HCT116 (cell line): ENCODE data around the gene CCDC117. TPM values are rescaled to one million over a fixed set of nuclear protein-coding genes. Genes with fewer than 3 reads are reported as not detected.

Source experiments
- ATAC-seq: fragments of 200-7000 bp; cut with Tn5 transposase; 2 replicates; pipeline ENCODE4 v1.9.1; 2020; ENCODE audit warnings: mild to moderate bottlenecking, moderate library complexity
- BruUV-seq: library from RNA; stranded (reverse); fragments of 400-500 nt; replicated peaks from 2 replicates; lab custom pipeline; 2021; lab: Mats Ljungman, UMichigan
- CTCF ChIA-PET: fragments of 300-600 bp; sonication (Branson Sonifier 250); formaldehyde crosslinking; loops from one replicate; lab custom pipeline; 2021; ENCODE audit warnings: antibody characterized with exemption; lab: Charles Lee
- POLR2A ChIA-PET: fragments of 300-600, 350-600 bp; sonication (Branson Sonifier 250); formaldehyde crosslinking; loops from one replicate; lab custom pipeline; 2021; ENCODE audit warnings: antibody characterized with exemption; lab: Charles Lee
- RAD21 ChIA-PET, 2 experiments: fragments of 300-600 bp; sonication (Branson Sonifier 250); formaldehyde crosslinking; loops; one replicate each; lab custom pipeline; 2023; ENCODE audit warnings: low total read pairs in 2 of 2; ENCODE audit not compliant: uncharacterized antibody in 2 of 2, unreplicated experiment in 2 of 2, low non-redundant PET in 1 of 2; lab: Charles Lee
- DNase-seq: peaks from one replicate; pipeline ENCODE4 v3.0.0-alpha.2; 2010; ENCODE audit warnings: low read depth, low spot score
- H2AFZ ChIP-seq: fragments of 200-600 bp; shearing (Covaris generic), sonication (generic); 2 replicates; pipeline ENCODE4 v1.6.1; 2017; ENCODE audit warnings: low read depth, mixed run types, mixed read lengths, antibody characterized with exemption, low read length; ENCODE audit not compliant: poor library complexity, severe bottlenecking
- H3K27ac ChIP-seq: 2 replicates; pipeline ENCODE4 v1.5.1; 2012; ENCODE audit warnings: low read depth, low read length
- H3K27me3 ChIP-seq: fragments of 200-600 bp; sonication (generic); 2 replicates; pipeline ENCODE4 v1.6.1; 2016; ENCODE audit warnings: mixed run types, low read length, mixed read lengths; ENCODE audit not compliant: insufficient read depth
- H3K36me3 ChIP-seq, 2 experiments: fragments of 200-500 bp in 1 of 2; fragments of 200-600 bp in 1 of 2; sonication (Bioruptor generic) in 1 of 2; sonication (generic) in 1 of 2; 2 replicates each; pipeline versions ENCODE4 v1.5.1 to v1.6.1; 2014 to 2016; ENCODE audit warnings: low read length in 2 of 2, inconsistent platforms in 1 of 2, mixed read lengths in 1 of 2, mixed run types in 1 of 2; ENCODE audit not compliant: insufficient read depth in 2 of 2, control insufficient read depth in 1 of 2
- H3K4me1 ChIP-seq, 2 experiments: fragments of 200-600 bp in 1 of 2; sonication (generic) in 1 of 2; 2 replicates each; pipeline versions ENCODE4 v1.5.1 to v1.6.1; 2012 to 2017; ENCODE audit warnings: low read length in 2 of 2, inconsistent platforms in 1 of 2, mild to moderate bottlenecking in 1 of 2, mixed read lengths in 1 of 2, mixed run types in 1 of 2, moderate library complexity in 1 of 2; ENCODE audit not compliant: insufficient read depth in 2 of 2, control insufficient read depth in 1 of 2
- H3K4me2 ChIP-seq: fragments of 200-600 bp; sonication (generic); 2 replicates; pipeline ENCODE4 v1.6.1; 2017; ENCODE audit warnings: mixed run types, low read length, mixed read lengths
- H3K4me3 ChIP-seq, 2 experiments: fragments of 200-600 bp in 1 of 2; sonication (generic) in 1 of 2; replicated peaks in 1 of 2; 2 replicates each; pipeline ENCODE4 v1.5.1; 2011 to 2016; ENCODE audit warnings: low read length in 2 of 2, control low read depth in 1 of 2, low read depth in 1 of 2, mild to moderate bottlenecking in 1 of 2, mixed read lengths in 1 of 2, mixed run types in 1 of 2
- H3K79me2 ChIP-seq: fragments of 200-600 bp; sonication (generic); 2 replicates; pipeline ENCODE4 v1.6.1; 2017; ENCODE audit warnings: mild to moderate bottlenecking, mixed run types, low read length, moderate library complexity, mixed read lengths; ENCODE audit not compliant: insufficient read depth
- H3K9ac ChIP-seq: fragments of 200-600 bp; sonication (generic); 2 replicates; pipeline ENCODE4 v1.6.1; 2016; ENCODE audit warnings: low read length, mixed read lengths
- H3K9me2 ChIP-seq: fragments of 200-600 bp; sonication (generic), shearing (Covaris generic); 2 replicates; pipeline ENCODE4 v1.6.1; 2017; ENCODE audit warnings: mixed run types, mild to moderate bottlenecking, moderate library complexity; ENCODE audit not compliant: insufficient read depth
- H3K9me3 ChIP-seq, 2 experiments: fragments of 200-500 bp in 1 of 2; fragments of 200-600 bp in 1 of 2; sonication (Bioruptor generic) in 1 of 2; sonication (generic) in 1 of 2; 2 replicates each; pipeline ENCODE4 v1.6.1; 2014 to 2017; ENCODE audit warnings: low read length in 2 of 2, mixed read lengths in 2 of 2, inconsistent platforms in 1 of 2, low read depth in 1 of 2, mild to moderate bottlenecking in 1 of 2, mixed run types in 1 of 2, moderate library complexity in 1 of 2; ENCODE audit not compliant: control insufficient read depth in 1 of 2, insufficient read depth in 1 of 2
- H4K20me1 ChIP-seq: fragments of 200-600 bp; sonication (generic), shearing (Covaris generic); 2 replicates; pipeline ENCODE4 v1.6.1; 2017; ENCODE audit warnings: mixed run types, mild to moderate bottlenecking, moderate library complexity; ENCODE audit not compliant: insufficient read depth
- CTCF ChIP-seq, 3 experiments: fragments of 200-600 bp in 1 of 3; sonication (generic) in 1 of 3; IDR thresholded peaks in 2 of 3; conservative IDR thresholded peaks in 1 of 3; 2 replicates each; pipeline ENCODE4 v1.5.1; 2012 to 2017; ENCODE audit warnings: low read depth in 2 of 3, low read length in 2 of 3, antibody characterized with exemption in 1 of 3, borderline replicate concordance in 1 of 3, control low read depth in 1 of 3, mild to moderate bottlenecking in 1 of 3, mixed read lengths in 1 of 3, mixed run types in 1 of 3, moderate library complexity in 1 of 3; ENCODE audit not compliant: insufficient read depth in 1 of 3
- EGR1 ChIP-seq: IDR thresholded peaks from 2 replicates; pipeline ENCODE4 v1.6.1; 2012; ENCODE audit warnings: low read depth
- ELF1 ChIP-seq: IDR thresholded peaks from 2 replicates; pipeline ENCODE4 v1.6.1; 2012; ENCODE audit warnings: low read depth, borderline replicate concordance
- JUND ChIP-seq: IDR thresholded peaks from 2 replicates; pipeline ENCODE4 v1.6.1; 2012
- RAD21 ChIP-seq: IDR thresholded peaks from 2 replicates; pipeline ENCODE4 v1.6.1; 2012; ENCODE audit warnings: low read depth, mild to moderate bottlenecking
- SP1 ChIP-seq: IDR thresholded peaks from 2 replicates; pipeline ENCODE4 v1.6.1; 2012; ENCODE audit warnings: low read depth
- intact Hi-C: fragments of 100-400 bp; cut with micrococcal nuclease; formaldehyde crosslinking; loops from 2 replicates; pipeline ENCODE4 v1.10.0; 2022
- total RNA-seq: library from RNA; stranded (reverse); gene quantifications from one replicate; pipeline ENCODE4 v1.2.1, GENCODE V29; 2021; ENCODE audit not compliant: unreplicated experiment
- TF ChIP-seq, protein P1 (sequence below): IDR thresholded peaks from 2 replicates; pipeline ENCODE4 v1.6.1; 2011; ENCODE audit warnings: mild to moderate bottlenecking, low read length, moderate library complexity; ENCODE audit not compliant: insufficient replicate concordance; ENCODE audit errors: extremely low read depth

CCDC117 gene
- total RNA-seq, 1 experiment from 2014 or later, result 22.1 TPM

GRCh38 chr22:28829358-28830181, 57.1 kb downstream of the CCDC117 start:
- ChIA-PET CTCF (interaction anchor here (0.7 to 4.1 kb wide), 13 partner anchors 11 to 233 kb away, joined by 3 to 57 read pairs (median 4); no protein-coding TSS in a partner anchor), RAD21 (interaction anchor here (1.1 to 1.5 kb wide), 2 partner anchors 211 to 229 kb away, joined by 3 to 5 read pairs; no protein-coding TSS in a partner anchor), POLR2A (interaction anchor here (1.9 kb wide), 1 partner anchor 29 kb away, joined by 8 read pairs; the partner anchor contains the start of gene XBP1)
- no peak overlapping the region for H3K9ac ChIP-seq
- H3K27me3 ChIP-seq, result no peaks in the 10 kb centered on the region
- H3K27ac ChIP-seq, result no peak overlapping the region
- no peak overlapping the region for H3K4me3 ChIP-seq
- peak; percentile 92 for ATAC-seq
- no peaks in the 10 kb centered on the region for H3K9me2 ChIP-seq
- H3K4me2 ChIP-seq, result no peak overlapping the region
- intact Hi-C loops, result loop anchor here (1.0 to 10.0 kb wide), 3 partner anchors 211 to 775 kb away; no protein-coding TSS in a partner anchor
- H3K36me3 ChIP-seq, result no peaks in the 10 kb centered on the region
- no peak overlapping the region for H2AFZ ChIP-seq
- no peaks in the 10 kb centered on the region for H3K79me2 ChIP-seq
- H4K20me1 ChIP-seq, result no peaks in the 10 kb centered on the region
- BruUV-seq, result no TSS peak
- TF ChIP-seq CTCF (IDR thresholded peaks at IDR 0.05 in 2 of 3, conservative IDR thresholded peaks at IDR 0.05 in 1 of 3; ENCODE audit: borderline replicate concordance in 1 of 3, insufficient read depth in 1 of 3, low read depth in 2 of 3, low read length in 2 of 3) (peak; percentile 70 to 99 (median 98)), RAD21 (peak; percentile 88), JUND (no peak), SP1 (no peak)
- TF ChIP-seq, all 23 proteins: peak for 2
- Histone ChIP-seq H3K4me1 (no peaks in the 10 kb centered on the region), H3K9me3 (no peaks in the 10 kb centered on the region)
- DNase-seq, result peak; percentile 36

GRCh38 chr22:28830441-28830840, 57.9 kb downstream of the CCDC117 start:
- H2AFZ ChIP-seq, result no peak overlapping the region
- no peaks in the 10 kb centered on the region for H4K20me1 ChIP-seq
- H3K4me1 ChIP-seq, result no peaks in the 10 kb centered on the region
- CTCF ChIA-PET, result interaction anchor here (1.2 to 4.1 kb wide), 4 partner anchors 205 to 230 kb away, joined by 3 to 57 read pairs (median 12); no protein-coding TSS in a partner anchor
- no peak for ATAC-seq
- intact Hi-C loops, result no loop called here
- H3K4me2 ChIP-seq, result no peak overlapping the region
- no peaks in the 10 kb centered on the region for H3K79me2 ChIP-seq
- H3K27me3 ChIP-seq, result no peaks in the 10 kb centered on the region
- DNase-seq, result no peak
- H3K9ac ChIP-seq, result no peak overlapping the region
- no TSS peak for BruUV-seq
- H3K9me3 ChIP-seq, result no peaks in the 10 kb centered on the region
- RAD21 ChIA-PET, result no interaction called here
- POLR2A ChIA-PET, result no interaction called here
- no peak overlapping the region for H3K4me3 ChIP-seq
- no peaks in the 10 kb centered on the region for H3K36me3 ChIP-seq
- H3K27ac ChIP-seq, result no peak overlapping the region
- no peaks in the 10 kb centered on the region for H3K9me2 ChIP-seq
- no peak for TF ChIP-seq ELF1
- TF ChIP-seq, protein P1, sequence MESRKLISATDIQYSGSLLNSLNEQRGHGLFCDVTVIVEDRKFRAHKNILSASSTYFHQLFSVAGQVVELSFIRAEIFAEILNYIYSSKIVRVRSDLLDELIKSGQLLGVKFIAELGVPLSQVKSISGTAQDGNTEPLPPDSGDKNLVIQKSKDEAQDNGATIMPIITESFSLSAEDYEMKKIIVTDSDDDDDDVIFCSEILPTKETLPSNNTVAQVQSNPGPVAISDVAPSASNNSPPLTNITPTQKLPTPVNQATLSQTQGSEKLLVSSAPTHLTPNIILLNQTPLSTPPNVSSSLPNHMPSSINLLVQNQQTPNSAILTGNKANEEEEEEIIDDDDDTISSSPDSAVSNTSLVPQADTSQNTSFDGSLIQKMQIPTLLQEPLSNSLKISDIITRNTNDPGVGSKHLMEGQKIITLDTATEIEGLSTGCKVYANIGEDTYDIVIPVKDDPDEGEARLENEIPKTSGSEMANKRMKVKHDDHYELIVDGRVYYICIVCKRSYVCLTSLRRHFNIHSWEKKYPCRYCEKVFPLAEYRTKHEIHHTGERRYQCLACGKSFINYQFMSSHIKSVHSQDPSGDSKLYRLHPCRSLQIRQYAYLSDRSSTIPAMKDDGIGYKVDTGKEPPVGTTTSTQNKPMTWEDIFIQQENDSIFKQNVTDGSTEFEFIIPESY, result no peak
- no peak for TF ChIP-seq EGR1
- no peak for TF ChIP-seq CTCF (IDR thresholded peaks at IDR 0.05 in 2 of 3, conservative IDR thresholded peaks at IDR 0.05 in 1 of 3; ENCODE audit: borderline replicate concordance in 1 of 3, insufficient read depth in 1 of 3, low read depth in 2 of 3, low read length in 2 of 3)
